CD14-positive monocyte (primary cell): ENCODE data around the gene STK32C. TPM values are rescaled to one million over a fixed set of nuclear protein-coding genes. Genes with fewer than 3 reads are reported as not detected.

Source experiments
- DNase-seq, 3 donors: peaks; one replicate each; pipeline ENCODE4 v3.0.0-alpha.2; 2011 to 2022
- H2AFZ ChIP-seq: 2 replicates; pipeline ENCODE4 v1.6.0; 2012; ENCODE audit warnings: mild to moderate bottlenecking, low read depth, low read length, inconsistent platforms; ENCODE audit not compliant: insufficient read depth, poor library complexity, severe bottlenecking
- H3K27ac ChIP-seq, 2 donors: 1 replicate in 1 of 2; 2 replicates in 1 of 2; pipeline ENCODE4 v1.5.1; 2012 to 2013; ENCODE audit warnings: low read length in 2 of 2, control low read depth in 1 of 2, inconsistent platforms in 1 of 2, low read depth in 1 of 2, mild to moderate bottlenecking in 1 of 2
- H3K27me3 ChIP-seq, 2 donors: one replicate each; pipeline versions ENCODE4 v1.6.0 to v1.6.1; 2011 to 2013; ENCODE audit warnings: low read length in 2 of 2; ENCODE audit not compliant: control insufficient read depth in 2 of 2, insufficient read depth in 2 of 2
- H3K36me3 ChIP-seq, 2 donors: replicated peaks in 1 of 2; 1 replicate in 1 of 2; 2 replicates in 1 of 2; pipeline versions ENCODE4 v1.5.1 to v1.6.1; 2012 to 2013; ENCODE audit warnings: low read length in 2 of 2, control low read depth in 1 of 2, inconsistent platforms in 1 of 2, mild to moderate bottlenecking in 1 of 2; ENCODE audit not compliant: insufficient read depth in 2 of 2, control insufficient read depth in 1 of 2
- H3K4me1 ChIP-seq, 2 donors: 1 replicate in 1 of 2; 2 replicates in 1 of 2; pipeline versions ENCODE4 v1.5.1 to v1.6.1; 2012 to 2013; ENCODE audit warnings: low read length in 2 of 2, control low read depth in 1 of 2, inconsistent platforms in 1 of 2, mild to moderate bottlenecking in 1 of 2, moderate library complexity in 1 of 2; ENCODE audit not compliant: insufficient read depth in 2 of 2, control insufficient read depth in 1 of 2
- H3K4me2 ChIP-seq: replicated peaks from 2 replicates; pipeline ENCODE3; 2012; ENCODE audit warnings: low read length, moderate library complexity, mild to moderate bottlenecking; ENCODE audit not compliant: poor library complexity, severe bottlenecking; ENCODE audit errors: extremely low read depth
- H3K4me3 ChIP-seq, 3 experiments: fragments of 200-600 bp in 1 of 3; sonication (generic) in 1 of 3; replicated peaks in 1 of 3; 1 replicate in 2 of 3; 2 replicates in 1 of 3; pipeline ENCODE4 v1.5.1; 2011 to 2013; ENCODE audit warnings: low read length in 3 of 3, mild to moderate bottlenecking in 3 of 3, control low read depth in 2 of 3, low read depth in 2 of 3, inconsistent platforms in 1 of 3, moderate library complexity in 1 of 3
- H3K79me2 ChIP-seq: 2 replicates; pipeline ENCODE4 v1.6.0; 2012; ENCODE audit warnings: mild to moderate bottlenecking, control low read depth, inconsistent platforms, low read length, moderate library complexity; ENCODE audit not compliant: insufficient read depth
- H3K9ac ChIP-seq: 2 replicates; pipeline ENCODE4 v1.6.0; 2017; ENCODE audit warnings: low read length, mild to moderate bottlenecking; ENCODE audit not compliant: insufficient read depth, poor library complexity, severe bottlenecking
- H3K9me3 ChIP-seq, 2 donors: replicated peaks in 1 of 2; 1 replicate in 1 of 2; 2 replicates in 1 of 2; pipeline versions ENCODE4 v1.5.1 to v1.6.1; 2012 to 2013; ENCODE audit warnings: low read length in 2 of 2, control low read depth in 1 of 2; ENCODE audit not compliant: control insufficient read depth in 1 of 2, insufficient read depth in 1 of 2
- H4K20me1 ChIP-seq: 2 replicates; pipeline ENCODE4 v1.6.0; 2012; ENCODE audit warnings: mild to moderate bottlenecking, low read length, control low read depth, moderate library complexity; ENCODE audit not compliant: insufficient read depth
- H3K27ac Mint-ChIP-seq, 7 donors: one replicate each; pipeline ENCODE4 v1.8.0; 2020; ENCODE audit warnings: mild to moderate bottlenecking in 7 of 7, mixed read lengths in 7 of 7, moderate library complexity in 6 of 7, inconsistent platforms in 2 of 7
- H3K27me3 Mint-ChIP-seq, 3 donors: one replicate each; pipeline ENCODE4 v1.8.0; 2021 to 2022; ENCODE audit warnings: low read depth in 3 of 3, mild to moderate bottlenecking in 3 of 3, mixed read lengths in 3 of 3, moderate library complexity in 3 of 3, inconsistent platforms in 1 of 3
- H3K36me3 Mint-ChIP-seq, 2 donors: one replicate each; pipeline ENCODE4 v1.8.0; 2020; ENCODE audit warnings: mixed read lengths in 2 of 2, inconsistent platforms in 1 of 2, mild to moderate bottlenecking in 1 of 2
- H3K4me1 Mint-ChIP-seq: one replicate; pipeline ENCODE4 v1.8.0; 2020; ENCODE audit warnings: mild to moderate bottlenecking, mixed read lengths
- H3K4me3 Mint-ChIP-seq, 2 donors: one replicate each; pipeline ENCODE4 v1.8.0; 2020; ENCODE audit warnings: mild to moderate bottlenecking in 2 of 2, mixed read lengths in 2 of 2, moderate library complexity in 1 of 2
- H3K9me3 Mint-ChIP-seq, 7 donors: one replicate each; pipeline ENCODE4 v1.8.0; 2020 to 2022; ENCODE audit warnings: mixed read lengths in 7 of 7, mild to moderate bottlenecking in 6 of 7, moderate library complexity in 6 of 7, inconsistent platforms in 2 of 7
- WGBS: methylation state at CpG from one replicate; pipeline ENCODE4 v1.1.5; 2013; ENCODE audit warnings: missing lambda C conversion rate; ENCODE audit not compliant: insufficient coverage; 5-methylcytosine and 5-hydroxymethylcytosine counted together
- intact Hi-C, 2 donors: fragments of 100-400 bp; cut with micrococcal nuclease; formaldehyde crosslinking; loops; one replicate each; pipeline versions ENCODE4 v1.15.0 to v1.15.1; 2023
- polyA plus RNA-seq, 3 donors: library from polyadenylated mRNA; depleted of rRNA in 1 of 3; unstranded in 2 of 3; stranded (reverse) in 1 of 3; fragments of 300-500 nt in 2 of 3; fragments of >200 nt in 1 of 3; fragmentation: Illumina TruSeq in 2 of 3; gene quantifications; 1 replicate in 2 of 3; 2 replicates in 1 of 3; pipeline ENCODE4 v1.2.3, GENCODE V29; 2012 to 2021
- TF ChIP-seq, protein P1 (sequence below): fragments of 200-600 bp; IDR thresholded peaks from one replicate; pipeline ENCODE4 v1.8.0; 2022; ENCODE audit warnings: antibody characterized with exemption, mild to moderate bottlenecking

STK32C gene
- polyA plus RNA-seq, 3 donors = 13.6 to 22.8 (median 18.4) TPM

DNA sequence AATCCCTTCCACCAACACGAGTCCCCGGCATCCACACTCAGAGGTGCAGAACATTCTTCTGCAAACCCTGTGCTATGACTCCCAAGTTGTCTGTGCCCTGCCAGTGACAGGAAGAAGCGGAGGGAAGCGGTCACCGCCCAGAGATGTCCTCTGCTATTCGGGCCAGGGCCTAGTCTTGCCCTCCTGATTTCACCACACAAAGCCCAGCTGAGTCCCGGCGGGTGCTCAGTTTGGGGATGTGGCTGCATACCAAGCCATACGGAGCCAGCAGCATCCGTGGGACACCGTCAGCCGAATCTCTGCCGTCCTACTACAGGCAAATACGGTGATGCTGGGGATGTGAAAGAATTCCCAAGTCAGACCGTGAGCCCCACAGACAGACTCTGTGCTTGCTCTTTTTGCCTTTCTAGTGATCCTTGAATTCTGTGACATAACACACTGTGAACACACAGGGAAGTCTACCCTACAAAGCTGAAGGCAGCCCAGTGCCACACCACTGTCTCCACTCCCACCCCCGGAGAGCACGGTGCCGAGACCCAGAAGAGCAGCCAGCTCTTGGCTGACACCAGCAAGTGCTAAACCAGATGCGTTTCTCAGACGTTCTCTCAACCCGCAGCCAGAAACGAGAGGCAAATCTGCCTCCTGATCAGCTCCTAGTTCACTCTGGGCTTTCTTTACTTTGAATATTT, 2.0 kb downstream of the STK32C start:
- no peak overlapping the region for H3K27ac Mint-ChIP-seq
- H3K4me2 ChIP-seq = peak overlapping the region; percentile 88
- WGBS = 95% methylated on average over 20 of the region's 22 CpGs

GRCh38 chr10:132304756-132305509, 2.8 kb downstream of the STK32C start:
- WGBS = 93% methylated on average over 14 of the region's 21 CpGs

More for the DNA sequence above, 2.0 kb downstream of the STK32C start:
- TF ChIP-seq, protein P1, sequence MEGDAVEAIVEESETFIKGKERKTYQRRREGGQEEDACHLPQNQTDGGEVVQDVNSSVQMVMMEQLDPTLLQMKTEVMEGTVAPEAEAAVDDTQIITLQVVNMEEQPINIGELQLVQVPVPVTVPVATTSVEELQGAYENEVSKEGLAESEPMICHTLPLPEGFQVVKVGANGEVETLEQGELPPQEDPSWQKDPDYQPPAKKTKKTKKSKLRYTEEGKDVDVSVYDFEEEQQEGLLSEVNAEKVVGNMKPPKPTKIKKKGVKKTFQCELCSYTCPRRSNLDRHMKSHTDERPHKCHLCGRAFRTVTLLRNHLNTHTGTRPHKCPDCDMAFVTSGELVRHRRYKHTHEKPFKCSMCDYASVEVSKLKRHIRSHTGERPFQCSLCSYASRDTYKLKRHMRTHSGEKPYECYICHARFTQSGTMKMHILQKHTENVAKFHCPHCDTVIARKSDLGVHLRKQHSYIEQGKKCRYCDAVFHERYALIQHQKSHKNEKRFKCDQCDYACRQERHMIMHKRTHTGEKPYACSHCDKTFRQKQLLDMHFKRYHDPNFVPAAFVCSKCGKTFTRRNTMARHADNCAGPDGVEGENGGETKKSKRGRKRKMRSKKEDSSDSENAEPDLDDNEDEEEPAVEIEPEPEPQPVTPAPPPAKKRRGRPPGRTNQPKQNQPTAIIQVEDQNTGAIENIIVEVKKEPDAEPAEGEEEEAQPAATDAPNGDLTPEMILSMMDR = no peak
- Histone ChIP-seq H3K4me3 (no peak overlapping the region), H2AFZ (no peak overlapping the region), H3K27me3 (peaks cover 4 to 33% of the 10 kb centered on the region in 2 donors), H4K20me1 (peaks cover 63% of the 10 kb centered on the region), H3K36me3 (no peaks in the 10 kb centered on the region), H3K9me3 (no peaks in the 10 kb centered on the region), H3K79me2 (peaks cover 15% of the 10 kb centered on the region), H3K27ac (no peak overlapping the region), H3K4me1 (peaks cover 16 to 24% of the 10 kb centered on the region in 2 donors), H3K9ac (no peak overlapping the region)
- no peak for DNase-seq
- Mint-ChIP-seq H3K36me3 (peaks cover 12 to 14% of the 10 kb centered on the region in 2 donors), H3K4me3 (peak overlapping the region; percentile 96 to 97), H3K27me3 (peaks cover 23 to 41% (median 24%) of the 10 kb centered on the region in 3 donors), H3K4me1 (peaks cover 24% of the 10 kb centered on the region), H3K9me3 (peaks cover 0 to 11% (median 5%) of the 10 kb centered on the region in 7 donors)
- intact Hi-C loops = loop anchor here (5.0 to 10.0 kb wide), 7 partner anchors 37 to 1069 kb away; partner anchors contain the start of genes ECHS1 (in 1 of the 2), INPP5A (in 1 of the 2) and PAOX (in 1 of the 2)

More at GRCh38 chr10:132304756-132305509, 2.8 kb downstream of the STK32C start:
- Mint-ChIP-seq H3K4me1 (peaks cover 27% of the 10 kb centered on the region), H3K9me3 (peaks cover 0 to 11% (median 5%) of the 10 kb centered on the region in 7 donors), H3K27me3 (peaks cover 20 to 38% (median 24%) of the 10 kb centered on the region in 3 donors), H3K36me3 (peaks cover 12 to 14% of the 10 kb centered on the region in 2 donors), H3K27ac (no peak overlapping the region), H3K4me3 (peak overlapping the region in 1 of 2 donors; percentile 42)
- no peaks in the 10 kb centered on the region for H3K36me3 ChIP-seq
- no peak overlapping the region for H3K9ac ChIP-seq
- no peak overlapping the region for H2AFZ ChIP-seq
- H3K4me3 ChIP-seq = no peak overlapping the region
- H4K20me1 ChIP-seq = peaks cover 71% of the 10 kb centered on the region
- no peak overlapping the region for H3K27ac ChIP-seq
- no peaks in the 10 kb centered on the region for H3K9me3 ChIP-seq
- H3K4me1 ChIP-seq = peaks cover 16 to 24% of the 10 kb centered on the region in 2 donors
- intact Hi-C loops = loop anchor here (5.0 to 10.0 kb wide), 7 partner anchors 37 to 1070 kb away; partner anchors contain the start of genes ECHS1 (in 1 of the 2), INPP5A (in 1 of the 2) and PAOX (in 1 of the 2)
- H3K4me2 ChIP-seq = no peak overlapping the region
- TF ChIP-seq, protein P1 = no peak
- peaks cover 15% of the 10 kb centered on the region for H3K79me2 ChIP-seq
- no peak for DNase-seq
- H3K27me3 ChIP-seq = peaks cover 4 to 30% of the 10 kb centered on the region in 2 donors
